NCI-H345 treated with DMSO at 0.1 percent for 48 hours (cell line): ENCODE results near the gene POFUT1.
"Not testable (repeated sequence)": the region's sequence is repeated elsewhere in the genome, so short reads cannot be mapped to it uniquely, and the experiment has no call there.

Experiments used
- DNase-seq: peaks from one replicate; lab custom pipeline; 2025; ENCODE audit not compliant: unreplicated experiment; lab: John Stamatoyannopoulos, UW

The POFUT1 gene

DNA sequence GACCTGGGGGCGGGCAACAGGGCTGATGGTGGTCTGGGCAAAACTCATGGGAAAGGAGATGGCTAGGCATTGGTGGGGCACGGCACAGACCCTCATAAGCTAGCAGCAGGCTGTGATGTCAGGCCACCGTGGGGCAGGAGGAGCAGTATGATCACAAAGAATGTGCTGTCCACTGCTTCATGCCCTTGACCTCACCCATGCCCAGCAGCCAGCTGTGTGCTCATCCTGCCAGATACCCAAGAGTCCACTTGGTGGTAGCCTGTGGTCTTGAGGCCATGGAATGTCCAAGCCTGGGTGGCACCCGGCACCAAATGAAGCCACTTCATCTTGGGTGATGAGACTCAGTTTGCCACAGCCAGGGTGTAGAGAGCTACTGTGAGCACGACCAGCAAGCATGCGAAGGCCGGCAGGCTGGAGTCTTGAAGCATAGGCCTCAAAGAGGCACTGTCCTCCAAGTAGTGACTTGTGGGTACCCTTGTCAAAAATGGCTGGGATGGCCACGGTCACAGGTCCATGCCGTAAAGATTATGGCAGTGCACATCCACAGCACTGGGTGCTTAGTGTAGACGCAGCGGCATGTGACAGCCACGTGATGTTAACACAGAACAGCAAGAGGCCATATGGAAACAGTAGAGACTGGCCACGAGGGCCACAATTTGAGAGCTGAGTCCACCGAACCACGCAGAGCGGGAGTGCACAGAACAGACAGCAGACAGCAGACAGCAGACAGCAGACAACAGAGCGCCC, 19.1 kb upstream of the POFUT1 start:
- no peak for DNase-seq

DNA sequence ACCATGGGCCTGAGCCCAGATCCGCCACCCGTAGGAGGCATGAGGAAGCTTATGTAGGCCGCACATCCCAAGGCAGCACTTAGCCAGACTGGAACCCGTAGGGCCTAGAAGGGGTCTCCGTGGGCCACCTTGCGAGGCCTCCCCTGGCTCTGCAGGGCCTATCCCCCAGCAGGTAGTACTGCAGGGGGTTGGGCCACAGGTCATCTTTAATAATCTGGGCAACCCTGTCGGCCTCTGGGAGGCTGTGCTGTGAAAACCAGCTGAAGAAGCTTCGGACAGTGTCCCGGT, 18.6 kb upstream of the POFUT1 start:
- no peak for DNase-seq

DNA sequence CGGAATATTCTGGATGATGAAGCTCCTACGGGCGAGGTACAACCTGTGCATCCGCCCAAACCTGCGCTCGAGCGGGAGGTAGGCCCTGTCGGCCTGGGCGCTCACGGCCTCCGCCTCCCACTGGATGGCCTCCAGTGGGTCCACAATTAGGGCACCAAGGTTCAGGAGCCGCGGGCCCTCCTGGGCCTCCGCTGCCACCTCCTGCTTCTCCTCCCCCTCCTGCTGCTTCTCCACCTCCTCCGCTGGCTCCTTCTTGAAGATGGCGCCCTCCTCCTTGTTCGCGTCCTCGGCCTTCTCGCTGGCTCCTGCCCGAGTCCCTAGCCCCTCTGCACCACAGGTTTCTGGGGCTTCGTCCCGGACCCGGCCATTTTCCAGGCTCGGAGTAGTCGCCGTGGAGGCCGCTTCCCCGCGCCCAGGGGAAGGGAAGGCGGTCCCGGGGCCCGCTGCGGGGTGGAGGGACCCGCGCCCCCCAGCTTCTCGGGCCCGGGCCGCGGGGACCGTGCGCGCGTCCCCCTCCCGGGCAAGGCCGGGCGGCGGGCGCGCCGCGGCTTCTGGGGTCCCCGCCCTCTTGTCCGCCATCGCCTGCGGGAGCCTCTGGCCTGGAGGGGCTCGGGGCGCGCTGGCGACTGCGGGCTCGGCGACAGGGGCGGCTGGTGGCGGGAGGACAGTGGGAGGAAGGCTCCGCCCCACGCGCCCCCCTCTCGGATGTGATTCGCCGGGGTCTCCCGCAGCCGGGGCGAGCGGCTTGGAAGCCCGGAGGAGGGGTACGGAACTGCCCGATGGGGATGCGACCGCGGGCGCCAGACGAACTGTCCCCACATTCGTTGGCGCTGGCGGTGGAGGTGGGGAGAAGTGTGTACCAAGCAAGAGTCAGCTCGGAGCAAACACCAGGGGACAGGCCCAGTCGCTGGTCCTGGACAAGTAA, 17.7 kb upstream of the POFUT1 start:
- DNase-seq, result peak; percentile 17

DNA sequence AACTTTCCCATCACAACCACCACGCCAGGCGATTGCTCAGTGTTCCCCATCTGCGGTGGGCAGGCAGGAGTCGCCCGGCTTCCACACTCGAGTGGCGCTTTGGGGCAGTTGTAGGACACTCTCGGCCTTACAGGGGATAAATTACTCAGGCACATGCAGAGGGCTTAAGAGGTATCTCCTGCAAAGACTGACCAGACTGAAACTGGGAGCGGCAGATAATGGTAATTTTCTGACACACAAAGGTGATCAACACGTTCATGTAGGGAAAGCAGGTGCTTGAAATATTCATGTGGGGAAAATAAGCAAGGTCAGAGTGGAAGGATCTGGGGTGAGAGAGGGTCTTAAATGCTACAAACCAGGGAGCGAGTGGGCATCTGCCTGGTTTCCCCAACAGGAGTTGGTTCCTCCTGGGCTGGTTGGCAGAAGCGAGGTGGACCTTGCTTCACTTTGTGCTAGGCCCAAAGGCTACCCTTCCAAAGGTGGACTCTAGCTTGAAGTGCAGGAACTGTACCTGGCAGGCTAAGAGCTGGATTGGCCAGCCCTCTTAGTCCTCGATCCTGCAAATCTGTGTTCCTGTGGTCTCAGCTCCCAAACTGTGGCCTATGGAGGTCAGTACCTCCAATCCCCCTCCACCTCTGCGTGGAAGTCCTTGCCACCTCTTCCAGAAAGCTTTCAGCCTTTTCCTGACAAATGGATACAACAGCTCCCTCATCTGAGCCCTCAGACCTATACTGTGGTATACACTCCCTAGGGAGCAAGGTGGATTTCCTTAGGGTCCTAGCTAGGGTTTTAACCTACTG, 16.9 kb upstream of the POFUT1 start:
- DNase-seq, result no peak

- DNase-seq, result no peak
Measured at GRCh38 chr20:32191422-32191821, 16.3 kb upstream of the POFUT1 start.

DNA sequence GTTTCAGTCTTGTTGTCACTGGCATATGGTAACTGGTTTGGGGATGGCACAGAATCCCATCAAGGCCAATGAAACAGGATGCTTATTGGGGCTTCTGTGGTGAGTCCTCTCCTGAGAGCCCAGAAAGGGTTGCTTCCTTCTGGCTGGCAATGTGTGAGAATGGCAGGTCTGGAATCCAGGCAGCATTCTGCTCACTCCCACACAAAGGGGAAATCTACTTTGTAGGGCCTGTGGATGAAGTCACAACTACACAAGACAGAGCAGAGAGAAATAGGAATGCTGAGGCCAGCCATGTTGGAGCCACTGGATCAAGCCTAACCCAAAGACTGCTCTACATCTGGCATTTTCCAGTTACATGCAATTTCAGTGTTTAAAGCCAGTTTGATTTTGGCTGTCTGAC, 15.8 kb upstream of the POFUT1 start:
- no peak for DNase-seq

GRCh38 chr20:32192698-32193097, 15.0 kb upstream of the POFUT1 start:
- DNase-seq, result no peak

DNA sequence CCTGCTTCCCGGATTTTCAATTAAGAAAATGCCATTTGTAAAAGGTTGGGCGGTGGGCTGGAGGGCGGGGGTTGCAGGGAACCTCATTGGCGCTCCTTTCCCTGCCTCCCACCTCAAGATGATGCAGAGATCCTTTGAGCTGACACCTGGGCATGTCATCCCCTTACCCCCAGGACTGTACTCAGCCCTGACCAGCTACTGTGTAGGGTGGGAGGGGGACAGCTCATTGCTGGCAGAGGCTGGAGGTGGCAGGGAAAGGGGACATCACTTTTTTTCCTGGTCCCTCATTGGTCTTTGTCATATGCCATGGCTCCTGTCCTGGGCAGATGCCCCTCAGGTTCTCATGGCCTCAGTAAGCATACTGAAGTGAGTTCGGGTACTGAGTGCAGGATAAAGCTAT, 14.3 kb upstream of the POFUT1 start:
- DNase-seq, result not testable (repeated sequence)

DNA sequence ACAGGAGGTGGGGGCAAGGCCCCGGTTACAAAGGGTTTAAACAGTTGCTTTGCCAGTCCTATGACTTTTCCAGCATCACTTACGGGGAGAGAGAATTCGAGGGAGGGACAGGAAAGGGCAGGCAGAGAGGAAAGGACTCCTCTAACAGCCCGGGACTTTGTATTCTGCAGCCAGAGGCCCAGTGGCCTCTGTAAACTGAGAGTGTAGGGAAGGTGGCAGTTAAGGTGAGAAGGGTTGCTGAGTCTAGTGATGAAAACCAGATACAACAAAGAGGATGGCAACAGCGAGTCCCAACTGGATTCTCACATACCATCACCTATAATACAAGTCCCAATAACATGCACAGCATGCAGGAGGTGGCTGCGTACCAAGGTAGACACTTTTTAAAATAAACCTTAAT, 13.7 kb upstream of the POFUT1 start:
- DNase-seq, result no peak

DNA sequence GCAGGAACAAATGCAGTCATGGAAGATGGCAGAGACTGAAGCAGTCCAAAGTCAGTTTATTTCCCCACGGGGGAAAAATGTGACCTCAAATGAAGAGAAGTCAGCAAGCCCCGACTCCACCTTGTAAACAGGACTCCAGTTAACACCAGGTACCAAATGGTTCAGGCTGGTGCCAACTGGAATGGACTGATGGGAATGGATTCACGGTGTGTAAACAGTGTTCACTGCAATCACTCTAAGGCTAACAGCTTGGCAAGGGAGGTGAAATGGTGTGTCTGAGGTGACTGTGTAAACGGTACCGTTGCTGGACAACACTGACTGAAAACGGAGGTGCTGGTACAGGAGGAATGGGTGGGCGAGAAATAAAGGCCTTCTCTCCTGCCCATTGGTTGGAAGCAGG, 12.1 kb upstream of the POFUT1 start:
- no peak for DNase-seq

- not testable (repeated sequence) for DNase-seq
Measured at GRCh38 chr20:32196613-32197012, 11.1 kb upstream of the POFUT1 start.

DNA sequence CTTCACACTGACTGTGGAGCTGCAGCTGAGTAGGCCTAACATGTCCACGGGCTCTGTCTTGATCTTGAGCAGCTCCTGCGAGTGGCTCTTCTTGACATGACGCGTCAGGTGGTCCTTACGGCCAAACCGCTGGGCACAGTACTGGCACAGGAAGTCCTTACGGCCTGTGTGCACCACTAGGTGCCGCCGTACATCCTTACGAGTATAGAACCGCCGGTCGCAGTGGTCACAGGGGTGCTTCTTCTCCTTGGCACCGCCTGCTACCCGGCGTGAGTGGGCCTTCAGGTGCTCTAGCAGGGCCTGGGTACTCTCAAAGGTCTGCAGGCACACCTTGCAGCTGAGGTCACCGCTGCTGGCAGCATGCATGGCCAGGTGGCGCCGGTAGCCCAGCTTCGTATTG, 10.5 kb upstream of the POFUT1 start:
- DNase-seq, result not testable (repeated sequence)

- no peak for DNase-seq
Measured at GRCh38 chr20:32199006-32199405, 8.7 kb upstream of the POFUT1 start.

DNA sequence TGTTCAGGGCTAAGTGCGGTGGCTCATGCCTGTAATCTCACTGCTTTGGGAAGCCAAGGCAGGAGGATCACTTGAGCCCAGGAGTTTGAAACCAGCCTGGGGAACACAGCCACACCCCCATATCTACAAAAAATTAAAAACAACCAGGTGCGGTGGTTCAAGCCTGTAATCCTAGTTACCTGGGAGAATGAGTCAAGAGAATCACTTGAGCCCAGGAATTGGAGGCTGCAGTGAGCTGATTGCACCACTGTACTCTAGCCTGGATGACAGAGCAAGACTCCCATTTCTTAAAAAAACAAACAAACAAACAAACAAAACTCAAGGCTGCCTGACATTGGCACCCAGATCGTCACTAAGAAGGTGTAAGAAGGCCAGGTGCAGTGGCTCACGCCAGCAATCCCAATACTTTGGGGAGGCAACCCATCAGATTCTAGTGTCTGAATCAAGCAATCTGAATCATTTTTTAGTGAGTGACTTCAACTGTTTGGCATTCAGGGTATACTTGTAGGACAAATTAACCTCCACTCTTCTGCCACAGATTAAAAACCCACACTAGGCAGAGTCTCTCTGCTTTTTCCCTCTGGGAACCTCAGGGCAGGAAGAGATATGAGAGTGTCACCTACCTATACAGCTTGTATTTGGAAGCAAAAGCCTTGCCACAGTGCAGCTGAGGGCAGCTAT, 6.2 kb upstream of the POFUT1 start:
- DNase-seq, result no peak

DNA sequence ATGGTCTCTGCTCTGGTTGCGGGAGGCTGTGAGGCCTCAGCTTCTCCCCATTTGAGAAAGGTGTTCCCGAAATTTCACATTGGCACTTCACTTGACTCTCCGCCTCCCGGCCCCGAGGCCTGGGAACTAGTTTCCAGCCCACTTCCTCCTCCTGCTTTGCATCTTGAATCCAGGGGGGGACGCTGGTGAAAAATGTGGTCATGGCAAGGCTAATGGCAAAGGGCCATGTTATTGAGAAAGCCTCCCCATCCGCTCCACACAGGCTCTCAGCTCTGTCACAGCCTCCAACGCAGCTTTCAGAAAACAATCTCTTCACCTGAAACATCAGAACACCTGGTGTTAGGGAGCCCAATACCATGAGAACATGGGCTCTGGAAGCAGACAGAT, 5.7 kb upstream of the POFUT1 start:
- no peak for DNase-seq

DNA sequence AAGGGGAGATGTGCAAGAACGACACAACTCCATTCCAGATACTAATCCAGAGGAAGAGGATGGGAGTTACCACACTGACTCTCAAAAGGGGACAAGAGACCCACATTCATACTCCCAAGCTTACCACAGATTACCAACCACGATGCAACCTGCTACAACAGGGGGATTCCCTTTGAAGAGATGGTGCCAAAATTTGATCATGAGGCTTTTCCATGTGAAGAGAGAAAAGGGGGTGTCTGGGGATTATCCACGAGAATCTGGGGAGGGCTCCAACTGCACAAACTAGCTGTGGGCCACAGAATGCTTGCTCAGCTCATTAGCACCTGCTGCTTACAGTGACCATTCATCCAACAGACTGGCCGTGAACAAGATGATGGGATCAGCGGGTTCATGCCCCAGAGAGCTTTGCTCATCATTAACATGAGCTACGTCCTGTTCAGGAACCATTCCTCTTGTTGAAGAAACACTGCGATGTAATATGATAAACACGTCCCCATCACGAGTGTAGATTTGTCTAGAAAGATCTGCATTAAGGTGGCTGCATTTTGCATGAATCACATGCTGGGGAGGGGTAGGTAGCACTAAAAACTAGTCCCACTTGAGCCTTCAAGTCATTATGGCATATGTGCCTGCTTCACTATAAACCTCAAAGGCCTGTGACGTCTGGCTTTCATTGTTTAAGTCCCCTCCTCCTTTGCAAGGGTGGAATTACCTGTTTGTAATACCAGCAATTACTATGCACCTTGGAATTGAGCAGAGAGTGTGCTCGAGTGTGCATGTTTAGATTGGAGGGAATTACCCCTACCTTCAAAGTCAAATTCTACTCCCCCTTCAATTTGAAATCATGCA, 4.1 kb upstream of the POFUT1 start:
- DNase-seq, result no peak

DNA sequence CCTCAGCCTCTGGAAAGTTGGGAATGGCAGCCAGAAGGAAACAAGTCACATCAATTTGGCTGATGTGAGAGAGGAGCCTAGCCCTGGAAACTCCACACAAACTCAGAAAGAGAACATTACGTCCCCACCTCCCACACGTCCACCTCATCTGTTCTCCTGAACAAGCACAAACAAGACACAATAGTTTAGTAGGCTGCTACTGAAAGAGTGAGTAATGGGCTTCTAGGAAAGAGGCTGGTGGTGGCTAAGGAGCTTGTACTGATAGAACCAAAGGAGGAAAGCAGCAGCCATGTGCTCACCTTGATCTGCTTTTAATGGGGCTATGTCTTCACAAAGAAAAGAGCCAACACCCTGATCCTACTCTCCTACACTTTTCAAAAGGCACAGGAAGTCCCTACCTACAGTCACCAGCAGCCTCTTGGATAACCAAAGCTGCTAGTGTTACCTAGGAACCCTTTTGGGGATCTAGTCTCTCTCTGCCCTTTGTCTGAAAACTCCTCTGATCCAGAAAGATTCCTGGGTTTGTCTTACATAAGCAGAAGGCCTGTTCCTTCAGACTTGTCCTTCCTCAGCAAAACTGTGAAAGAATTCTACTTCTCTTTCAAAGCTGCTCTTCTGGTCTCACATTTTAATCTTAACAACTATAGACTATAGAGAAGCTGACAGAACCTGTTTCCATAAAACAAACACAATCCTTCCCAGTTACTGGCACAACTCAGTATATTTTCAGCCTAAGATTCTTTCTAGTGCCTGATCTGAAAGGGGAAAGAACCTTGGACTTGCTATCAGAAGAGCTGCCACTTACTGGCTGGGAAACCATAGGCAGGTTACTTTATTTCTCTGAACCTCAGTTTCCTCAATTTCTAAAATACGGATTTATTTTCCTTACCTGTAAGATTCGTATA, 3.2 kb upstream of the POFUT1 start:
- no peak for DNase-seq

- DNase-seq, result no peak
Measured at GRCh38 chr20:32205110-32205842, 2.4 kb upstream of the POFUT1 start.
